Measurements from ENCODE around the gene SRRM4.

Gene SRRM4

DNA sequence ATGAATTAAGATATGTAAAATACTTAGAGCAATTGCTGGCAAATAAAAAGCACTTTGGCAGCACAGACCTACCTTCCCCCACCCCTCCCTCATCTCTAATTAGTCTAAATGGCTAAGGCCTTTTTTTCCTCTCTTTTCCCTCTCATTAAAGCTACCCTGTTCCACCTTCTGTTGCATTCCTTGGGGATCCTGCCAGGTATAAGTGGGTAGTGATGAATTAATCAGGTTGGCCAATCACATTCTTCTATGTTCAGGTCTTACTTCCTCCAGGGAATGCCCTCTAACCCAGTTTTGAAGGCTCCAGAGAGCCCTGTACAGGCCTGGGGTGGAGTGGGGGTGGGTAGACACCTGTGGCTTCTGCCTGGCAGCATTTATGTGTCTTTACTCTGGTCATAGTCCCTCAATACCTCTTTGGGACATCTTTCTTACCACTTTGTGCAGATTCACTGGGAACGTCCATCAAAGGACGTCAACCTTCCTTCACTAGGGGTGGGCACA is 225.8 kb downstream of the SRRM4 start:
- peak; percentile 14 for DNase-seq

- no peak for DNase-seq
Observed at GRCh38 chr12:119208626-119209061, 227.3 kb downstream of the SRRM4 start.

- no peak for DNase-seq
Observed at GRCh38 chr12:119211884-119212283, 230.5 kb downstream of the SRRM4 start.

Data from NCI-H1105 treated with DMSO at 0.1 percent for 48 hours (cell line).